Caco-2 (cell line): ENCODE results near the gene MRPL22. TPM values are rescaled to one million over a fixed set of nuclear protein-coding genes. Genes with fewer than 3 reads are reported as not detected.

Experiments used
- BruUV-seq: library from RNA; stranded (reverse); fragments of 400-500 nt; replicated peaks from 2 replicates; lab custom pipeline; 2021; lab: Mats Ljungman, UMichigan
- CTCF ChIA-PET: fragments of 300-600 bp; sonication (Branson Sonifier 250); formaldehyde crosslinking; loops from one replicate; lab custom pipeline; 2022; ENCODE audit warnings: antibody characterized with exemption; lab: Charles Lee
- POLR2A ChIA-PET: fragments of 300-600 bp; sonication (Branson Sonifier 250); formaldehyde crosslinking; loops from one replicate; lab custom pipeline; 2022; ENCODE audit warnings: antibody characterized with exemption; lab: Charles Lee
- DNase-seq, 2 experiments: peaks; one replicate each; pipeline versions ENCODE4 v3.0.0 to v3.0.0-alpha.2; 2020 to 2022
- H3K27me3 ChIP-seq: replicated peaks from 2 replicates; pipeline ENCODE4 v1.6.0; 2011; ENCODE audit warnings: low read length; ENCODE audit not compliant: control insufficient read depth, insufficient read depth
- H3K36me3 ChIP-seq: 2 replicates; pipeline ENCODE4 v1.5.1; 2011; ENCODE audit warnings: low read length; ENCODE audit not compliant: control insufficient read depth, insufficient read depth
- H3K4me1 ChIP-seq: fragments of 250-450 bp; sonication (Bioruptor Pico); 2 replicates; pipeline ENCODE4 v1.5.1; 2020; ENCODE audit warnings: mild to moderate bottlenecking
- H3K4me3 ChIP-seq: 2 replicates; pipeline ENCODE4 v1.5.1; 2011; ENCODE audit warnings: low read depth, mild to moderate bottlenecking, control low read depth, low read length
- H3K9me3 ChIP-seq: fragments of 250-450 bp; sonication (Bioruptor Pico); 2 replicates; pipeline ENCODE4 v1.5.1; 2020; ENCODE audit warnings: mild to moderate bottlenecking, moderate library complexity
- H3K27ac Mint-ChIP-seq: one replicate; pipeline ENCODE4 v1.8.0; 2022; ENCODE audit warnings: mixed read lengths; ENCODE audit not compliant: unreplicated experiment
- H3K27me3 Mint-ChIP-seq: one replicate; pipeline ENCODE4 v1.8.0; 2022; ENCODE audit warnings: mixed read lengths; ENCODE audit not compliant: insufficient read depth, unreplicated experiment
- H3K36me3 Mint-ChIP-seq: one replicate; pipeline ENCODE4 v1.8.0; 2022; ENCODE audit warnings: mild to moderate bottlenecking, mixed read lengths; ENCODE audit not compliant: insufficient read depth, unreplicated experiment
- H3K4me1 Mint-ChIP-seq: one replicate; pipeline ENCODE4 v1.8.0; 2022; ENCODE audit warnings: low read depth, mixed read lengths; ENCODE audit not compliant: unreplicated experiment
- H3K4me3 Mint-ChIP-seq: one replicate; pipeline ENCODE4 v1.8.0; 2022; ENCODE audit warnings: mild to moderate bottlenecking, moderate library complexity, mixed read lengths; ENCODE audit not compliant: unreplicated experiment
- H3K9me3 Mint-ChIP-seq: one replicate; pipeline ENCODE4 v1.8.0; 2022; ENCODE audit warnings: mixed read lengths; ENCODE audit not compliant: unreplicated experiment
- intact Hi-C: fragments of 100-400 bp; cut with micrococcal nuclease; formaldehyde crosslinking; loops from one replicate; pipeline ENCODE4 v1.10.0; 2022; ENCODE audit not compliant: unreplicated experiment
- total RNA-seq: library from RNA; stranded (reverse); gene quantifications from 2 replicates; pipeline ENCODE4 v1.2.3, GENCODE V29; 2022
- TF ChIP-seq, protein P1 (sequence below), 2 experiments: fragments of 200-600 bp in 1 of 2; IDR thresholded peaks; 1 replicate in 1 of 2; 2 replicates in 1 of 2; pipeline versions ENCODE4 v1.5.1 to v1.8.0; 2011 to 2022; ENCODE audit warnings: antibody characterized with exemption in 1 of 2, control low read depth in 1 of 2, inconsistent platforms in 1 of 2, low read depth in 1 of 2, low read length in 1 of 2, mild to moderate bottlenecking in 1 of 2, moderate library complexity in 1 of 2; ENCODE audit not compliant: insufficient read depth in 1 of 2, severe bottlenecking in 1 of 2, unreplicated experiment in 1 of 2

MRPL22 gene
- total RNA-seq, 1 experiment from 2014 or later = 84.8 TPM

- POLR2A ChIA-PET = no interaction called here
- BruUV-seq = no TSS peak
- no peak for DNase-seq
- Mint-ChIP-seq H3K9me3 (no peaks in the 10 kb centered on the region), H3K27ac (no peak overlapping the region), H3K27me3 (no peaks in the 10 kb centered on the region), H3K4me3 (no peak overlapping the region), H3K4me1 (no peaks in the 10 kb centered on the region), H3K36me3 (peaks cover 7% of the 10 kb centered on the region)
- TF ChIP-seq, protein P1, sequence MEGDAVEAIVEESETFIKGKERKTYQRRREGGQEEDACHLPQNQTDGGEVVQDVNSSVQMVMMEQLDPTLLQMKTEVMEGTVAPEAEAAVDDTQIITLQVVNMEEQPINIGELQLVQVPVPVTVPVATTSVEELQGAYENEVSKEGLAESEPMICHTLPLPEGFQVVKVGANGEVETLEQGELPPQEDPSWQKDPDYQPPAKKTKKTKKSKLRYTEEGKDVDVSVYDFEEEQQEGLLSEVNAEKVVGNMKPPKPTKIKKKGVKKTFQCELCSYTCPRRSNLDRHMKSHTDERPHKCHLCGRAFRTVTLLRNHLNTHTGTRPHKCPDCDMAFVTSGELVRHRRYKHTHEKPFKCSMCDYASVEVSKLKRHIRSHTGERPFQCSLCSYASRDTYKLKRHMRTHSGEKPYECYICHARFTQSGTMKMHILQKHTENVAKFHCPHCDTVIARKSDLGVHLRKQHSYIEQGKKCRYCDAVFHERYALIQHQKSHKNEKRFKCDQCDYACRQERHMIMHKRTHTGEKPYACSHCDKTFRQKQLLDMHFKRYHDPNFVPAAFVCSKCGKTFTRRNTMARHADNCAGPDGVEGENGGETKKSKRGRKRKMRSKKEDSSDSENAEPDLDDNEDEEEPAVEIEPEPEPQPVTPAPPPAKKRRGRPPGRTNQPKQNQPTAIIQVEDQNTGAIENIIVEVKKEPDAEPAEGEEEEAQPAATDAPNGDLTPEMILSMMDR (IDR thresholded peaks at IDR 0.05; ENCODE audit: insufficient read depth in 1 of 2, low read depth in 1 of 2, low read length in 1 of 2, severe bottlenecking in 1 of 2, unreplicated experiment in 1 of 2) = no peak
- Histone ChIP-seq H3K9me3 (no peaks in the 10 kb centered on the region), H3K4me1 (no peaks in the 10 kb centered on the region), H3K36me3 (no peaks in the 10 kb centered on the region), H3K27me3 (no peaks in the 10 kb centered on the region), H3K4me3 (no peak overlapping the region)
- intact Hi-C loops = no loop called here
- CTCF ChIA-PET = no interaction called here
Observed at GRCh38 chr5:154966081-154966841, 25.4 kb downstream of the MRPL22 start.

- peaks cover 7% of the 10 kb centered on the region for H3K36me3 Mint-ChIP-seq
- Histone ChIP-seq H3K4me1 (no peaks in the 10 kb centered on the region), H3K27me3 (no peaks in the 10 kb centered on the region), H3K9me3 (no peaks in the 10 kb centered on the region), H3K4me3 (no peak overlapping the region), H3K36me3 (no peaks in the 10 kb centered on the region)
- no TSS peak for BruUV-seq
- DNase-seq = no peak
- no peaks in the 10 kb centered on the region for H3K4me1 Mint-ChIP-seq
- no peak overlapping the region for H3K27ac Mint-ChIP-seq
- ChIA-PET POLR2A (no interaction called here), CTCF (no interaction called here)
- intact Hi-C loops = loop anchor here (1.0 kb wide), 1 partner anchor 180 kb away; no protein-coding TSS in a partner anchor
- TF ChIP-seq, protein P1 (IDR thresholded peaks at IDR 0.05; ENCODE audit: insufficient read depth in 1 of 2, low read depth in 1 of 2, low read length in 1 of 2, severe bottlenecking in 1 of 2, unreplicated experiment in 1 of 2) = no peak
- H3K9me3 Mint-ChIP-seq = no peaks in the 10 kb centered on the region
- no peaks in the 10 kb centered on the region for H3K27me3 Mint-ChIP-seq
- H3K4me3 Mint-ChIP-seq = no peak overlapping the region
Observed at GRCh38 chr5:154966874-154967273, 26.0 kb downstream of the MRPL22 start.

GRCh38 chr5:154967421-154968024 is 26.6 kb downstream of the MRPL22 start:
- H3K4me1 Mint-ChIP-seq = no peaks in the 10 kb centered on the region
- Histone ChIP-seq H3K27me3 (no peaks in the 10 kb centered on the region), H3K9me3 (no peaks in the 10 kb centered on the region), H3K36me3 (no peaks in the 10 kb centered on the region), H3K4me3 (no peak overlapping the region), H3K4me1 (no peaks in the 10 kb centered on the region)
- no peak overlapping the region for H3K27ac Mint-ChIP-seq
- H3K36me3 Mint-ChIP-seq = peaks cover 7% of the 10 kb centered on the region
- DNase-seq = peak in 1 of 2 experiments; percentile 17
- TF ChIP-seq, protein P1 (IDR thresholded peaks at IDR 0.05; ENCODE audit: insufficient read depth in 1 of 2, low read depth in 1 of 2, low read length in 1 of 2, severe bottlenecking in 1 of 2, unreplicated experiment in 1 of 2) = peak; percentile 53 to 63
- H3K9me3 Mint-ChIP-seq = no peaks in the 10 kb centered on the region
- ChIA-PET POLR2A (no interaction called here), CTCF (no interaction called here)
- H3K4me3 Mint-ChIP-seq = no peak overlapping the region
- no TSS peak for BruUV-seq
- intact Hi-C loops = loop anchor here (1.0 kb wide), 1 partner anchor 180 kb away; no protein-coding TSS in a partner anchor
- H3K27me3 Mint-ChIP-seq = no peaks in the 10 kb centered on the region
